ENCODE results near the gene KRR1. TPM values are rescaled to one million over a fixed set of nuclear protein-coding genes. Genes with fewer than 3 reads are reported as not detected.
A peak's percentile ranks its signal among the peaks of the same experiment; 100 is the strongest.

Gene KRR1
- total and polyA plus RNA-seq, 2 donors from 2014 or later, result 20.0 to 50.7 TPM

DNA sequence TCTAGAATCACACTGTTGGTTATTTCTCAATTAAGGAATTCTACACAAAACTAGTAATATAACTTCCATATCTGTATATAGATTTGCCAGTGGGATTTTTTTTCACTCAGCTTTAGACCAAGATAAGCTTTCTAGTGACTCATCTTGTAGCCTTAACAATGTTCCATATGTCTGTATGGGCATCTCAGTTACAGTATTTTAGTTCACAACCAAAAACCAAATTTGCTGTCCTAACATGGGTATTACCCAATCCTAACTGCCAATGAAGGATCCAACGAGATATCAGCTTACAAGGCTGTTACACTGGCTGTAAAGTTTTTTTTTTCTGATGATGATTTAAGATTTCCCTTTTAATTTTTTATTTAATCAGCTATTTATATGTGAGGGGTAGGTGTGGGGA is 31.5 kb upstream of the KRR1 start:
- intact Hi-C loops (cut with DNase I), result no loop called here
- H3K27ac ChIP-seq (ENCODE audit: low read depth in 2 of 2, low read length in 2 of 2), result no peak overlapping the region
- H3K4me3 ChIP-seq (ENCODE audit: low read length in 3 of 3), result no peak overlapping the region
- TF ChIP-seq, protein P1, sequence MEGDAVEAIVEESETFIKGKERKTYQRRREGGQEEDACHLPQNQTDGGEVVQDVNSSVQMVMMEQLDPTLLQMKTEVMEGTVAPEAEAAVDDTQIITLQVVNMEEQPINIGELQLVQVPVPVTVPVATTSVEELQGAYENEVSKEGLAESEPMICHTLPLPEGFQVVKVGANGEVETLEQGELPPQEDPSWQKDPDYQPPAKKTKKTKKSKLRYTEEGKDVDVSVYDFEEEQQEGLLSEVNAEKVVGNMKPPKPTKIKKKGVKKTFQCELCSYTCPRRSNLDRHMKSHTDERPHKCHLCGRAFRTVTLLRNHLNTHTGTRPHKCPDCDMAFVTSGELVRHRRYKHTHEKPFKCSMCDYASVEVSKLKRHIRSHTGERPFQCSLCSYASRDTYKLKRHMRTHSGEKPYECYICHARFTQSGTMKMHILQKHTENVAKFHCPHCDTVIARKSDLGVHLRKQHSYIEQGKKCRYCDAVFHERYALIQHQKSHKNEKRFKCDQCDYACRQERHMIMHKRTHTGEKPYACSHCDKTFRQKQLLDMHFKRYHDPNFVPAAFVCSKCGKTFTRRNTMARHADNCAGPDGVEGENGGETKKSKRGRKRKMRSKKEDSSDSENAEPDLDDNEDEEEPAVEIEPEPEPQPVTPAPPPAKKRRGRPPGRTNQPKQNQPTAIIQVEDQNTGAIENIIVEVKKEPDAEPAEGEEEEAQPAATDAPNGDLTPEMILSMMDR (IDR thresholded peaks at IDR 0.05; ENCODE audit: borderline replicate concordance, extremely low read depth, insufficient read depth), result no peak
- no peaks in the 10 kb centered on the region for H3K9me3 ChIP-seq (ENCODE audit: control insufficient read depth in 2 of 3, insufficient read depth in 1 of 3, low read length in 3 of 3)
- no peaks in the 10 kb centered on the region for H3K4me1 ChIP-seq (ENCODE audit: control insufficient read depth in 2 of 3, insufficient read depth in 2 of 3, low read depth in 1 of 3, low read length in 3 of 3)
- H3K9ac ChIP-seq (ENCODE audit: low read length in 3 of 3), result no peak overlapping the region
- H3K36me3 ChIP-seq (ENCODE audit: control insufficient read depth in 2 of 3, insufficient read depth in 3 of 3, low read length in 3 of 3), result no peaks in the 10 kb centered on the region
- no peaks in the 10 kb centered on the region for H3K27me3 ChIP-seq (ENCODE audit: control insufficient read depth, insufficient read depth, low read length)
- no peak for FAIRE-seq
- DNase-seq, result no peak

DNA sequence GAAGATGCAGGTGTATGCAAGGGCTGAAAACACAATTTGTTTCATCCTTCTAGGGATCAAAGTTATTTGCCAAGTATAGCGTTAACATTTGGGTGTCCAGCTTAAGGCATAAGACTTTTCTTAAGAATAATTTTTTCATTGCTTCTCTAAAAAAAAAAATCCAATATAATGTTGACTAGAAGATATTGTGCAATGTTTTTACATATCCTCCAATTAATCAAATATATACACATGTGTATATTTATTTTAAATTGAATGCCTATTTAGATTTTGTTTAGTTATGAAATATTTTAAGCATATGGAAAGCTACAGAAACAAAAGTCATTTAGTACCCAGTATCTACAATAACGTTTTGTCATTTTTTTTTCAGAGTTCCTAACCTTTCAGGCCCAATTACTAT is 28.5 kb upstream of the KRR1 start:
- Histone ChIP-seq H3K9ac (ENCODE audit: low read length in 3 of 3) (no peak overlapping the region), H3K4me1 (ENCODE audit: control insufficient read depth in 2 of 3, insufficient read depth in 2 of 3, low read depth in 1 of 3, low read length in 3 of 3) (no peaks in the 10 kb centered on the region), H3K4me3 (ENCODE audit: low read length in 3 of 3) (no peak overlapping the region), H3K36me3 (ENCODE audit: control insufficient read depth in 2 of 3, insufficient read depth in 3 of 3, low read length in 3 of 3) (no peaks in the 10 kb centered on the region), H3K27me3 (ENCODE audit: control insufficient read depth, insufficient read depth, low read length) (no peaks in the 10 kb centered on the region), H3K9me3 (ENCODE audit: control insufficient read depth in 2 of 3, insufficient read depth in 1 of 3, low read length in 3 of 3) (no peaks in the 10 kb centered on the region), H3K27ac (ENCODE audit: low read depth in 2 of 2, low read length in 2 of 2) (no peak overlapping the region)
- TF ChIP-seq, protein P1 (IDR thresholded peaks at IDR 0.05; ENCODE audit: borderline replicate concordance, extremely low read depth, insufficient read depth), result no peak
- FAIRE-seq, result peak; percentile 3
- no peak for DNase-seq
- intact Hi-C loops (cut with DNase I), result no loop called here

DNA sequence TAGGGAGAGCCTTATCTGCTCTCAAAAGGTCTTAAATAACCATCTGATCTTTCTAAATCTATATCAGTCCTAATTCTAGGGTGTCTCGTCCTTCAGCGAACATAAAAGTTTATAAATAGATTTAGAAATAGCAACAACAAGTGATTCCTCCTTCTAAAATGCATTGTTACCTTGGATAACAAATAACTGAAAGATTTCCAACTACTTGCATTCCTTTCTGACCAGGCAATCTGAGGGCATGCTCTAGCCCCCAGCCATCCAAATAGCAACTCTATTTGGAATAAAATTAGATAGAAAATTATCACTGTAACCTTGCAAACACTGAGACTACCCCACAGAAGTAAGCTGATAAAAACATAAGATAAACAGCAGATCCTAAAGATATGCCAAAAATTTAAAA is 21.8 kb upstream of the KRR1 start:
- TF ChIP-seq, protein P1 (IDR thresholded peaks at IDR 0.05; ENCODE audit: borderline replicate concordance, extremely low read depth, insufficient read depth), result no peak
- Histone ChIP-seq H3K27ac (ENCODE audit: low read depth in 2 of 2, low read length in 2 of 2) (no peak overlapping the region), H3K36me3 (ENCODE audit: control insufficient read depth in 2 of 3, insufficient read depth in 3 of 3, low read length in 3 of 3) (no peaks in the 10 kb centered on the region), H3K4me1 (ENCODE audit: control insufficient read depth in 2 of 3, insufficient read depth in 2 of 3, low read depth in 1 of 3, low read length in 3 of 3) (no peaks in the 10 kb centered on the region), H3K27me3 (ENCODE audit: control insufficient read depth, insufficient read depth, low read length) (no peaks in the 10 kb centered on the region), H3K9me3 (ENCODE audit: control insufficient read depth in 2 of 3, insufficient read depth in 1 of 3, low read length in 3 of 3) (no peaks in the 10 kb centered on the region), H3K4me3 (ENCODE audit: low read length in 3 of 3) (no peak overlapping the region), H3K9ac (ENCODE audit: low read length in 3 of 3) (no peak overlapping the region)
- intact Hi-C loops (cut with DNase I), result no loop called here
- DNase-seq, result no peak
- no peak for FAIRE-seq

DNA sequence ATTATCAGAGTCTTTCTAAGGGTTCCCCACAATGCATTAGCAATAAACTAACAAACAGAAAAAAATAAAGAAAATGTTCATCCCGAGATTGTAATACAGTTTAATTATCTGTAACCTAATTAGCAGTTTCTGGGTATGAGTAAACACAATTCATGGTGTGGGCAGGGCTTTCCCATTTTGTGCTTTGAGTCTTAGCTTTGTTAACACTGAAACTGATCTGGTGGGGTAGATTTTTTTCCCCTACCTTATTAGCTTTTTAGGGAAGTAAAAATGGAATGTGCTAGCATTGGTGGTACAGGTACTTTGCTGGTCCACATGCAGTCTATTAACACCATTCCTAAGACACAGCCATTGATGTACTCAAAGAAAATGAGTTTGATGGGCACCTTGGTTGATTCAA is 18.4 kb upstream of the KRR1 start:
- no peak overlapping the region for H3K9ac ChIP-seq (ENCODE audit: low read length in 3 of 3)
- no peaks in the 10 kb centered on the region for H3K4me1 ChIP-seq (ENCODE audit: control insufficient read depth in 2 of 3, insufficient read depth in 2 of 3, low read depth in 1 of 3, low read length in 3 of 3)
- DNase-seq (no peak), FAIRE-seq (no peak)
- TF ChIP-seq, protein P1 (IDR thresholded peaks at IDR 0.05; ENCODE audit: borderline replicate concordance, extremely low read depth, insufficient read depth), result no peak
- no peaks in the 10 kb centered on the region for H3K36me3 ChIP-seq (ENCODE audit: control insufficient read depth in 2 of 3, insufficient read depth in 3 of 3, low read length in 3 of 3)
- no peak overlapping the region for H3K4me3 ChIP-seq (ENCODE audit: low read length in 3 of 3)
- no peaks in the 10 kb centered on the region for H3K27me3 ChIP-seq (ENCODE audit: control insufficient read depth, insufficient read depth, low read length)
- H3K27ac ChIP-seq (ENCODE audit: low read depth in 2 of 2, low read length in 2 of 2), result no peak overlapping the region
- H3K9me3 ChIP-seq (ENCODE audit: control insufficient read depth in 2 of 3, insufficient read depth in 1 of 3, low read length in 3 of 3), result no peaks in the 10 kb centered on the region
- intact Hi-C loops (cut with DNase I), result loop anchor here (10.0 kb wide), 1 partner anchor 505 kb away; the partner anchor contains the start of gene PHLDA1
